ENCODE measurements around the gene LRRC28. TPM values are rescaled to one million over a fixed set of nuclear protein-coding genes. Genes with fewer than 3 reads are reported as not detected.

The LRRC28 gene
- polyA plus RNA-seq, 1 donor from 2014 or later: 27.8 TPM

GRCh38 chr15:99267957-99268356 lies 16.7 kb downstream of the LRRC28 start:
- Mint-ChIP-seq H3K36me3 (peaks cover 7% of the 10 kb centered on the region), H3K4me3 (no peak overlapping the region), H3K4me1 (no peaks in the 10 kb centered on the region), H3K27ac (no peak overlapping the region), H3K27me3 (no peaks in the 10 kb centered on the region), H3K9me3 (no peaks in the 10 kb centered on the region)

GRCh38 chr15:99268431-99268830 lies 17.1 kb downstream of the LRRC28 start:
- Mint-ChIP-seq H3K27ac (no peak overlapping the region), H3K9me3 (no peaks in the 10 kb centered on the region), H3K4me3 (no peak overlapping the region), H3K4me1 (no peaks in the 10 kb centered on the region), H3K36me3 (peaks cover 6% of the 10 kb centered on the region), H3K27me3 (no peaks in the 10 kb centered on the region)

GRCh38 chr15:99273801-99274200 lies 22.5 kb downstream of the LRRC28 start:
- peaks cover 2% of the 10 kb centered on the region for H3K36me3 Mint-ChIP-seq
- H3K27ac Mint-ChIP-seq: no peak overlapping the region
- no peaks in the 10 kb centered on the region for H3K27me3 Mint-ChIP-seq
- H3K4me1 Mint-ChIP-seq: peaks cover 0 to 2% (median 0%) of the 10 kb centered on the region in 3 donors
- H3K4me3 Mint-ChIP-seq: no peak overlapping the region
- no peaks in the 10 kb centered on the region for H3K9me3 Mint-ChIP-seq

- H3K27me3 Mint-ChIP-seq: no peaks in the 10 kb centered on the region
- H3K4me1 Mint-ChIP-seq: peaks cover 0 to 2% (median 0%) of the 10 kb centered on the region in 3 donors
- peaks cover 6% of the 10 kb centered on the region for H3K36me3 Mint-ChIP-seq
- no peak overlapping the region for H3K27ac Mint-ChIP-seq
- H3K4me3 Mint-ChIP-seq: no peak overlapping the region
- H3K9me3 Mint-ChIP-seq: no peaks in the 10 kb centered on the region
These were observed 23.8 kb downstream of the LRRC28 start for GRCh38 chr15:99275061-99275460.

- H3K27me3 Mint-ChIP-seq: no peaks in the 10 kb centered on the region
- peaks cover 0 to 2% (median 0%) of the 10 kb centered on the region in 3 donors for H3K4me1 Mint-ChIP-seq
- no peak overlapping the region for H3K27ac Mint-ChIP-seq
- H3K9me3 Mint-ChIP-seq: no peaks in the 10 kb centered on the region
- H3K36me3 Mint-ChIP-seq: peaks cover 6% of the 10 kb centered on the region
- H3K4me3 Mint-ChIP-seq: no peak overlapping the region
These were observed 24.3 kb downstream of the LRRC28 start for GRCh38 chr15:99275525-99276128.

GRCh38 chr15:99279290-99279689 lies 28.0 kb downstream of the LRRC28 start:
- Mint-ChIP-seq H3K9me3 (no peaks in the 10 kb centered on the region), H3K27ac (no peak overlapping the region), H3K27me3 (no peaks in the 10 kb centered on the region), H3K4me1 (peaks cover 0 to 7% (median 6%) of the 10 kb centered on the region in 3 donors), H3K4me3 (no peak overlapping the region), H3K36me3 (peaks cover 8% of the 10 kb centered on the region)

GRCh38 chr15:99279827-99280226 lies 28.5 kb downstream of the LRRC28 start:
- no peak overlapping the region for H3K4me3 Mint-ChIP-seq
- H3K27me3 Mint-ChIP-seq: no peaks in the 10 kb centered on the region
- no peaks in the 10 kb centered on the region for H3K9me3 Mint-ChIP-seq
- peaks cover 8% of the 10 kb centered on the region for H3K36me3 Mint-ChIP-seq
- peaks cover 0 to 7% (median 6%) of the 10 kb centered on the region in 3 donors for H3K4me1 Mint-ChIP-seq
- H3K27ac Mint-ChIP-seq: no peak overlapping the region

- Mint-ChIP-seq H3K27ac (no peak overlapping the region), H3K9me3 (no peaks in the 10 kb centered on the region), H3K36me3 (peaks cover 8% of the 10 kb centered on the region), H3K27me3 (no peaks in the 10 kb centered on the region), H3K4me1 (peaks cover 0 to 8% (median 5%) of the 10 kb centered on the region in 3 donors), H3K4me3 (peak overlapping the region in 1 of 4 donors; percentile 4)
These were observed 30.8 kb downstream of the LRRC28 start for GRCh38 chr15:99282121-99282520.

- Mint-ChIP-seq H3K36me3 (peaks cover 8% of the 10 kb centered on the region), H3K27ac (no peak overlapping the region), H3K4me1 (peaks cover 0 to 8% (median 5%) of the 10 kb centered on the region in 3 donors), H3K27me3 (no peaks in the 10 kb centered on the region), H3K9me3 (no peaks in the 10 kb centered on the region), H3K4me3 (no peak overlapping the region)
These were observed 31.3 kb downstream of the LRRC28 start for GRCh38 chr15:99282586-99282985.

- H3K27ac Mint-ChIP-seq: no peak overlapping the region
- peaks cover 6% of the 10 kb centered on the region for H3K36me3 Mint-ChIP-seq
- H3K4me3 Mint-ChIP-seq: no peak overlapping the region
These were observed 32.4 kb downstream of the LRRC28 start for GRCh38 chr15:99283717-99284116.

GRCh38 chr15:99291643-99292042 lies 40.4 kb downstream of the LRRC28 start:
- Mint-ChIP-seq H3K36me3 (peaks cover 10% of the 10 kb centered on the region), H3K27ac (no peak overlapping the region), H3K4me1 (peaks cover 2 to 23% (median 4%) of the 10 kb centered on the region in 3 donors)

More at GRCh38 chr15:99283717-99284116, 32.4 kb downstream of the LRRC28 start:
- peaks cover 0 to 8% (median 5%) of the 10 kb centered on the region in 3 donors for H3K4me1 Mint-ChIP-seq
- no peaks in the 10 kb centered on the region for H3K27me3 Mint-ChIP-seq
- H3K9me3 Mint-ChIP-seq: no peaks in the 10 kb centered on the region

GRCh38 chr15:99295840-99296239 lies 44.6 kb downstream of the LRRC28 start:
- H3K27me3 Mint-ChIP-seq: no peaks in the 10 kb centered on the region
- H3K4me1 Mint-ChIP-seq: peaks cover 2 to 25% (median 4%) of the 10 kb centered on the region in 3 donors
- H3K27ac Mint-ChIP-seq: peak overlapping the region in 1 of 3 donors; percentile 39
- H3K36me3 Mint-ChIP-seq: peaks cover 10% of the 10 kb centered on the region
- H3K4me3 Mint-ChIP-seq: peak overlapping the region in 1 of 4 donors; percentile 5
- peaks cover 0 to 6% (median 0%) of the 10 kb centered on the region in 3 donors for H3K9me3 Mint-ChIP-seq

More at GRCh38 chr15:99291643-99292042, 40.4 kb downstream of the LRRC28 start:
- H3K4me3 Mint-ChIP-seq: no peak overlapping the region
- H3K27me3 Mint-ChIP-seq: no peaks in the 10 kb centered on the region
- H3K9me3 Mint-ChIP-seq: peaks cover 0 to 6% (median 0%) of the 10 kb centered on the region in 3 donors

- Mint-ChIP-seq H3K27ac (peak overlapping the region in 1 of 3 donors; percentile 39), H3K4me3 (no peak overlapping the region), H3K36me3 (peaks cover 10% of the 10 kb centered on the region), H3K9me3 (peaks cover 0 to 6% (median 0%) of the 10 kb centered on the region in 3 donors), H3K4me1 (peaks cover 2 to 25% (median 3%) of the 10 kb centered on the region in 3 donors), H3K27me3 (no peaks in the 10 kb centered on the region)
These were observed 45.1 kb downstream of the LRRC28 start for GRCh38 chr15:99296386-99296785.

- Mint-ChIP-seq H3K36me3 (peaks cover 4% of the 10 kb centered on the region), H3K4me1 (no peaks in the 10 kb centered on the region), H3K27ac (no peak overlapping the region), H3K9me3 (peaks cover 0 to 3% (median 0%) of the 10 kb centered on the region in 3 donors), H3K27me3 (no peaks in the 10 kb centered on the region), H3K4me3 (no peak overlapping the region)
These were observed 52.6 kb downstream of the LRRC28 start for GRCh38 chr15:99303907-99304306.

GRCh38 chr15:99305761-99306505 lies 54.7 kb downstream of the LRRC28 start:
- peaks cover 0 to 3% (median 0%) of the 10 kb centered on the region in 3 donors for H3K9me3 Mint-ChIP-seq
- H3K27me3 Mint-ChIP-seq: no peaks in the 10 kb centered on the region
- H3K4me3 Mint-ChIP-seq: no peak overlapping the region
- H3K27ac Mint-ChIP-seq: no peak overlapping the region
- H3K36me3 Mint-ChIP-seq: peaks cover 7% of the 10 kb centered on the region
- no peaks in the 10 kb centered on the region for H3K4me1 Mint-ChIP-seq
